GM19193 (cell line): ENCODE results near the gene NCMAP.

Source experiments
- POLR2A ChIP-seq: IDR thresholded peaks from 4 replicates; pipeline ENCODE4 v1.6.1; 2011; ENCODE audit not compliant: insufficient read depth, insufficient read length; ENCODE audit errors: extremely low read depth

Gene NCMAP

DNA sequence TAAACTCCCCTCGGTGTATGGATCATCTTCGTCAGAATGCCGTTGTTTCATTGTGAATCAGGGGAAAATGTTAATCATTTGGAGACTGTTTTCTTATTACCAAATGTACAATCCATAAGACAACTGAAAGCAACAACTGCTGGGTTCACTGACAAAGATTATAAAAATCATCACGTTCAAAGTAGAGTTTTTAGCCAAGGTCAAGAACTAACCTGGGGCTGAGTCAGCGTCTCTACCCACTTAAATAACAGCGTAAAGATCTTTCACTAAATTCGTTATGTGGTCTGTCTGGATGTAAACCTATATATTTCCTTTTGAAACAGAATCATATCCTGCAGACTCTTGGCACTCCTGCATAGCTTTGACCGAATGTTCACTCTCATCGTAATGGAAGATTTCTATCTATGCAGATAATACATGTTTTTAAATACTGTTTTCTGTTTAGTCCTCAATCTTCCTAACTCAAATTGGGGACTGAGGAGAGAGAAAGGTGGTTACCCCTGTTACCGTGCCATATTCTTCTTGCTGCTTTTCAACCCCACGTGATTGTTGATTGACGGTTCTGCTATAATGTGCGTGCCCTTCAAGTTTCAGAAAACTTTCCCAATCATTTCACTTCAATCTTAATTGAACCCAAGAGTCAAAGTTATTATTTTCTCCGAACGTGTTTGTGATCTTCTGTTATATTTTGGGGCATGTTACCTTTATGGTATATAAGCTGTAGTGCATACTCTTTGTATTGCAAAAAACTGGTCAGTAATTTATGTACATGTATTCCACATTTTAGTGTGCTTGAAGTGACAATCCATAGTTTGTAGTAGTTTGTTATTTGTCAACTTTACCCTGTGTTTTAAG, 15.6 kb upstream of the NCMAP start:
- TF ChIP-seq POLR2A: no peak

DNA sequence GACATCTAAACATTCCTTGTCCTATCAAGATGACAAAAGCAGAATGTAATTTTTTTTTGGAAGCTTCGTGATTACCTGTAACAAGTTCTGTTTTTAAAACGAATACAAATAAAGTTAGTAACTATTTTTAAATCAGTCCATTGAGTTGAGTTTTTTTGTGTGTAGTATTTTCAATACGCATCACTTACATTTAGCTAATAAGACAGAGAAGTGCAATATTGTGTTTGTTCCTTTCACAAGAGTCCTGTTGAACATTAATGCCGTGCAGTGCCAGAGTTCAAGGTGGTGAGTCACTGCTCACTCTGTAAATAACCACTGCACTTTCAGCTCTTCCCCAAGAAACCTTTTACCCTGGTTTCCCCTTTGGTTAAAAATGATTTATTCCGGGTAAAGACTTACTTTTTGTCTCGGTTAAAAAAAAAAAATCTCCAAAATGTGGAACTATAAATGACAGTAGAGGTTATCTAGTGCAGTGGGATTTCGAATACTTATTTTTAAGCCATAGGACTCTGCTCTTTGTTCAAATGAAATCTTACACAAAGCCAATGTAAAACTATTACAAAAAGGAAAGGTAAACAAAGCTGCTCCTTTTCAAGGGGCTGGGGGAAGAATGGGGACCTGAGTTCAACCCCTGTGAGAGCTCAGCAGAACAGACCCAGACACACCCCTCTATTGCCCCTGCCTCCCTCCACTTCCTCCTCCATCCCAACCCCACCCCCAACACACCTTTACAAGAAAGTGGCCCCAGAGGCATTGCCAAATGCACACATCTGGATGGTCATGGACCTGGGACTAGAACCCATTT, 14.8 kb upstream of the NCMAP start:
- no peak for TF ChIP-seq POLR2A

GRCh38 chr1:24541711-24542346, 14.1 kb upstream of the NCMAP start:
- TF ChIP-seq POLR2A: no peak

DNA sequence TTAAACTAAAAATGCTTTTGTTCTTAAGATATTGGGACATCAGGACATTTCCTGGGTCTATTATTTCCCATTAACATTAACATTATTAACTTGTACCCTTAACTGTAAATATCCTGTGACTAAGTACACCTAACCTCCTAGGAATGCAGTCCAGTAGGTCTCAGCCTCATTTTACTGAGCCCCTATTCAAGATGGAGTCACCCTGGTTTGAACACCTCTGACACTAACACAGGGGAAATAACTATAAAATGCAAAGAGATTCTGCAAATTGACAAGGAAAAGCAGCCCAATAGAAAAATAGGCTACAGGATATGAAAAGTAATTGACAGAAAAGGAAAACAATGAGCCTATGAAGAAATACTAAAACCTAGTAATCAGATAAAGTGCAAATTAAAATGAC, 11.6 kb upstream of the NCMAP start:
- no peak for TF ChIP-seq POLR2A

DNA sequence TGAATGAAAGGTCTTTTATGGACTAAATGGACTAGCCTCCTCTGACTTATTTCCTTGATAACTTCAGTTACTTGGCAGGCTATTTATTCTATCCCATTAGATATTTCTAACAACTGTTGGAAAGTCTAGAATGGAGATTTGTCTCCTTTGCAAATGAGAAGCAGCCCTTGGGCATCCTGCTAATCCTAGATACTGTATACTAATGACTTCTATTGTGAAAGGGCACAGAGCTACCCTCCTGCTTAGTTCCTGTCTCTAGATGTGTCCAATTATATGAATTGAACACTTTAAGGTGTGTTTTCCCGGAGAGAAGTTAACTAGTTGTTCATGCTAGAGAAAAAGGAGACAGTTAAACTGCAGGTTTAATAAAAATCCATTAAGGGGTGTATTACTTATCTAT, 10.2 kb upstream of the NCMAP start:
- no peak for TF ChIP-seq POLR2A

DNA sequence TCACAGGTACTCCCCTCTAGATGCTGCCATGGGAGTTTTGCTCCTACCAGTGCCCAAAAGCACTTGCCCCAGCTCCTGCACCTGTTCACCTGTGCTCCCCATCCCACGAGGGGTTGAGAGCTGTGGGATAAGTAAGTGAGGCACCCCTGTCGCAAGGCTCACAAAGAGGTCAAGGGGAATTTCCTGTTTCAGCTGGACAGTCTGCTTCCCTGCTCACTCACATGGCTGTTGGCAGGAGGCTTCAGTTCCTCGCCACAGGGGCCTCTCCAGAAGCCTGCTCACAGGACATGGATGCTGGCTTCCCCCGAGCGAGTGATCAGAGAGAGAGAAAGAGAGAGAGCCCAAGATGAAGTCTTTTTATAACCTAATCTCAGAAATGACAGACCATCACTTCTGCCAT, 8.7 kb upstream of the NCMAP start:
- no peak for TF ChIP-seq POLR2A

DNA sequence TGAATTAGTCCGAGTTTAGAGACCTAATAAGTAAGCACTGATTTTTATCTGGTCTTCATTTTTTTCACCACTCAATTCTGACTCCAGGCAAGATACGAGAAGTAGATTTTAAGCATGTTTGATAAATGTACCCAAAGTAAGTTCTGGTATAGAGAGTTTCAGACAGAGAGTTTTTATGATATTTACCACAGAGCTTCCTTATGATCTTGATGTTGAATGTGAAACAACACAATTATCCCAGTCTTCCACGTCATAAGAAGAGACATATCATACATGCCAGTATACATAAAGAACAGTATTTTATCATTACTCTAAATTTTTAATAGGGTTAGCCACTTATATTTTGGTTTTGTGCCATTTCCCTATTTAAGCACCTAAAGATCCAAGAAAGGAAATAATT, 7.8 kb upstream of the NCMAP start:
- no peak for TF ChIP-seq POLR2A

GRCh38 chr1:24551290-24551959, 4.5 kb upstream of the NCMAP start:
- no peak for TF ChIP-seq POLR2A

- TF ChIP-seq POLR2A: no peak
These were observed 3.8 kb upstream of the NCMAP start for GRCh38 chr1:24551960-24552571.

DNA sequence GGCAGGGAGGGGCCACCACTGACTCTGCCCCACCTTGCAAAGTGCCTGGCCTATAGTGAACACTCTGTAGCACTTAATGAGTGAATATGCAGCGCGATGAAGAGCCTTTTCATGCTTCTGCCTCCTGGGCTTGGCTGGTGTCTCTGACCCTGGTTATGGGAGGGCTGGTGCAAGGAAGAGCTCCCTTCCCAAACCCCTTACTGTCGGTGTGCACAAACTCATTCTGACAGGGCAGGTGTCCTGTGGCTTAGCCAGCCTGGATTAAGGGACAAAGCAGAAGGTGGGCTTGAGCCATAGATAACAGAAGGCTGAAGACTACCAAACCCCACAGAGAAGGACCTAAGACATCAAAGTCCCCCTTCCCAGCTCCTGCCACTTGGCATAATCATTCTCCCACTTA, 2.0 kb upstream of the NCMAP start:
- TF ChIP-seq POLR2A: no peak

DNA sequence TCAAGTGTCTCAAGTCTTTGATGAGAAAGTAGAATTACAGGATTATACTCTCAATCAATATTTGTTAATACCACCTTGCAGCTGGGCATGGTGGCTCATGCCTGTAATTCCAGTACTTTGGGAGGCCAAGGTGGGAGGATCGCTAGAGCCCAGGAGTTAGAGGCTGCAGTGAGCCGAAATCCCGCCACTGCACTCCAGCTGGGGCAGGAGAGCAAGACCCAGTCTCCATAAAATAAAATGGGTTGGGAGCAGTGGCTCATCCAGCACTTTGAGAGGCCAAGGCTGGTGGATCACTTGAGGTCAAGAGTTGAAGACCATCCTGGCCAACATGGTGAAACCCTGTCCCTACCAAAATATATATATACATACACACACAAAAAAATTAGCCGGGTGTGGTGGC, 1.2 kb upstream of the NCMAP start:
- no peak for TF ChIP-seq POLR2A

DNA sequence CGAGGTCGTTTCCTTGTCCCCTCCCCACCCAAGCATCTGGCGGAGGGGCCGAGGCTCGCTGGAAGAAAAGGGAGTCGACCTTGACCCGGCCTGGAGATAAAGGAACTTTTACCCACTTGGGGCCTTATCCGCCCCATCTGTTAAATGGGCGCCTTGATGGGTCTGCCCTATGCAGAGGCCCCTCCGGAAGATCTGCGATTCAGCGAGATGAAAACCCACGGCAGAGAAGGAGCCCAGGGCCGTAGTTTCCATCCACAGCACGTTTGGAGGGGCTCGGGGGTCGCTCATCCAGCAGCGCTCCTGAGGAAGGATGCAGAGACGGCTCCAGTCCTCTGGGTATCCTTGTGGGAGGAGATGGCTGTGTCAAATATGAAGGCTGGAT, 518 bp downstream of the NCMAP start:
- no peak for TF ChIP-seq POLR2A

DNA sequence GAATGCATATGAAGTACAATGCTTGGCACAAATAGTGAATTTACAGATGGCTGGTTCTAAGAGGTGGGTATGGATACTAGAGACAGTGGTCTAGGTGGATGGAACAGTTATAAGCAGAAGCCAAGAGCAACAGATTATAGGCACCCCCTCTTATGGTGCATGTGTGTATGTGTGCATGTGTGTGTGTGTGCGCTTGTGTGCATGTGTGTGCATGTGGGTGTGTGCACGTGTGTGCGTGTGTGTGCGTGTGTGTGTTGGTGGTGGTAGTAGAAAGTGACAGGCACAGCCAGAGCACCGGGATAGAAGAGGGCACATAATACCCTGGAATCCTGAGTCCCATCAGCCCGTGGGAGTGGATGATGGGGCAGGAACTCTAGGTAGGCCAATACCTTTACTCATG, 1.3 kb downstream of the NCMAP start:
- no peak for TF ChIP-seq POLR2A

DNA sequence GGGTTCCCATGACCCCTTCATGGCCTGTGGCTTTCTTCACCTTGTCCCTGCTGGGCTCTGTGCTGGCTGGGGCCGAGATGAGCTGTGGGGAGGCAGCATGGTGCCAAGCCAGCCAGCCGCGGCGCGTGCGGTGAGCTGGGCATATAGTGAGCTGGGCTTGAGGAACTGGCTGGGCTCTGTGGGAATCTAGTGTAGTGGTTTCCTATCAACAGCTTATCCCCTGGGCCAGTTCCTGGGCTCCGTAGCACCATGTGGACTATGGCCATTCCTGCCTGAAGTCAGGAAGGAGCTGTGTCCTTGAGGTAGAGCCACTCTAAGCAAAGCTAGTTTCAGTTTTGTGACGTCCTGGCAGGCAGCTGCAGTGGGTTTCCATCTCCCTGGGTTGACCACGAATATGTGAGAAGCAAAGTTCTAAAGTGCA, 1.8 kb downstream of the NCMAP start:
- no peak for TF ChIP-seq POLR2A

DNA sequence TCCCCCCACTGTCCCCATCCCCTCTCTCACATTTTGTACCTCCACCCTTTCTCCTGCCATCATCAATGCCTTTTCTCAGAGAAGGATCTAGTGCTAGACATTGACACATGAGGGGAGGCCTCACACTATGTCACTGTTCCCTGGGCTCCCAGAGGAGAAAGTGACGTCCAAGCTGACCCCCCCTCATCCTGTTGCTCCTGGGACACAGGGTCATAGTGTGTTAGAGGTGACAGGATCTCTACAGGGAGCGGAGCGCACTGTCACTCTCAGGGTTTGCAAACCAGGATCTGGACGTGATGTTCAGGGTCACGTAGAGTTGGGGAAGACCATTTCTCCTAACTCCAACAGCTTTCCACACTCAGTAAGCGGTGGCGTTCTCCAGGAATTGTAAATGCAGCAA, 2.6 kb downstream of the NCMAP start:
- no peak for TF ChIP-seq POLR2A
